ENCODE data around the gene CCDC50. TPM values are rescaled to one million over a fixed set of nuclear protein-coding genes. Genes with fewer than 3 reads are reported as not detected.

The CCDC50 gene
- total RNA-seq, 1 donor from 2014 or later: 55.2 TPM

GRCh38 chr3:191440532-191440931, 111.3 kb downstream of the CCDC50 start:
- DNase-seq (no peak), ATAC-seq (no peak)
- intact Hi-C loops (cut with micrococcal nuclease): no loop called here

GRCh38 chr3:191441687-191442086, 112.5 kb downstream of the CCDC50 start:
- no peak for ATAC-seq
- intact Hi-C loops (cut with micrococcal nuclease): no loop called here
- no peak for DNase-seq

- no peak for DNase-seq
- ATAC-seq: no peak
- intact Hi-C loops (cut with micrococcal nuclease): no loop called here
These were observed 115.4 kb downstream of the CCDC50 start for GRCh38 chr3:191444569-191444968.

Other genes with a start within 250 kb of the CCDC50 start
- gene OSTN, start 130.2 kb upstream of the CCDC50 start, total RNA-seq: not detected
- gene UTS2B, start 1.1 kb downstream of the CCDC50 start, total RNA-seq: 0.42 TPM
- not detected for gene PYDC2, start 131.8 kb downstream of the CCDC50 start, total RNA-seq